NCI-H1436 (cell line): ENCODE data around the gene STYXL2.

Experiments used
- DNase-seq: peaks from one replicate; lab custom pipeline; 2025; lab: John Stamatoyannopoulos, UW

STYXL2 gene

GRCh38 chr1:167081594-167082156 lies 12.2 kb upstream of the STYXL2 start:
- no peak for DNase-seq

GRCh38 chr1:167082511-167083027 lies 11.3 kb upstream of the STYXL2 start:
- no peak for DNase-seq

GRCh38 chr1:167083066-167083665 lies 10.7 kb upstream of the STYXL2 start:
- DNase-seq: no peak

- no peak for DNase-seq
These were observed 10.0 kb upstream of the STYXL2 start for GRCh38 chr1:167083871-167084270.

GRCh38 chr1:167084757-167085156 lies 9.1 kb upstream of the STYXL2 start:
- DNase-seq: no peak

GRCh38 chr1:167086033-167086432 lies 7.8 kb upstream of the STYXL2 start:
- DNase-seq: no peak

GRCh38 chr1:167086768-167087167 lies 7.1 kb upstream of the STYXL2 start:
- no peak for DNase-seq

GRCh38 chr1:167088746-167089417 lies 5.0 kb upstream of the STYXL2 start:
- no peak for DNase-seq

- no peak for DNase-seq
These were observed 3.9 kb upstream of the STYXL2 start for GRCh38 chr1:167089939-167090313.

GRCh38 chr1:167090314-167090942 lies 3.4 kb upstream of the STYXL2 start, which contains the start of gene GPA33:
Gene GPA33 (minus strand): TSS chr1:167090377. CDS start chr1:167090287, 90 bp downstream.
- no peak for DNase-seq

GRCh38 chr1:167092653-167093052 lies 1.2 kb upstream of the STYXL2 start:
- DNase-seq: no peak

GRCh38 chr1:167094690-167095089 lies 815 bp downstream of the STYXL2 start:
- DNase-seq: no peak

- DNase-seq: no peak
These were observed 1.5 kb downstream of the STYXL2 start for GRCh38 chr1:167095368-167095767.

GRCh38 chr1:167099851-167100250 lies 6.0 kb downstream of the STYXL2 start:
- DNase-seq: no peak

- DNase-seq: no peak
These were observed 6.9 kb downstream of the STYXL2 start for GRCh38 chr1:167100730-167101129.

- DNase-seq: no peak
These were observed 7.9 kb downstream of the STYXL2 start for GRCh38 chr1:167101754-167102153.

GRCh38 chr1:167102906-167103573 lies 9.2 kb downstream of the STYXL2 start:
- DNase-seq: no peak

- no peak for DNase-seq
These were observed 10.4 kb downstream of the STYXL2 start for GRCh38 chr1:167104256-167104633.

- DNase-seq: no peak
These were observed 11.6 kb downstream of the STYXL2 start for GRCh38 chr1:167105271-167106118.

GRCh38 chr1:167106119-167106461 lies 12.2 kb downstream of the STYXL2 start:
- DNase-seq: no peak

GRCh38 chr1:167107456-167107855 lies 13.6 kb downstream of the STYXL2 start:
- DNase-seq: no peak

GRCh38 chr1:167109125-167109524 lies 15.2 kb downstream of the STYXL2 start:
- DNase-seq: no peak
